ENCODE measurements around the gene TTC21B.
"Not testable (repeated sequence)": the region's sequence is repeated elsewhere in the genome, so short reads cannot be mapped to it uniquely, and the experiment has no call there.

Gene TTC21B

GRCh38 chr2:165953655-165954606 is at the start of gene TTC21B:
TSS of gene TTC21B (minus strand) at chr2:165953776. CDS start at chr2:165953705, 71 bp downstream.
- peak; percentile 93 for DNase-seq

- no peak for DNase-seq
Measured at GRCh38 chr2:166000401-166000800, 46.8 kb upstream of the TTC21B start.

- no peak for DNase-seq
Measured at GRCh38 chr2:165990846-165991245, 37.3 kb upstream of the TTC21B start.

GRCh38 chr2:165989851-165990250 is 36.3 kb upstream of the TTC21B start:
- DNase-seq = no peak

- no peak for DNase-seq
Measured at GRCh38 chr2:165985120-165985519, 31.5 kb upstream of the TTC21B start.

- not testable (repeated sequence) for DNase-seq
Measured at GRCh38 chr2:165972161-165972560, 18.6 kb upstream of the TTC21B start.

GRCh38 chr2:165970663-165971062 is 17.1 kb upstream of the TTC21B start:
- no peak for DNase-seq

GRCh38 chr2:165969227-165969626 is 15.7 kb upstream of the TTC21B start:
- no peak for DNase-seq

- no peak for DNase-seq
Measured at GRCh38 chr2:165967746-165968145, 14.2 kb upstream of the TTC21B start.

- DNase-seq = no peak
Measured at GRCh38 chr2:165961818-165962217, 8.2 kb upstream of the TTC21B start.

GRCh38 chr2:165959371-165959770 is 5.8 kb upstream of the TTC21B start:
- DNase-seq = no peak

- DNase-seq = no peak
Measured at GRCh38 chr2:165958313-165958960, 4.9 kb upstream of the TTC21B start.

- DNase-seq = no peak
Measured at GRCh38 chr2:165957030-165957675, 3.6 kb upstream of the TTC21B start.

- peak; percentile 45 for DNase-seq
Measured at GRCh38 chr2:165953306-165953654, 296 bp downstream of the TTC21B start.

- no peak for DNase-seq
Measured at GRCh38 chr2:165952741-165953211, 800 bp downstream of the TTC21B start.

- DNase-seq = no peak
Measured at GRCh38 chr2:165952085-165952484, 1.5 kb downstream of the TTC21B start.

GRCh38 chr2:165950438-165950837 is 3.1 kb downstream of the TTC21B start:
- DNase-seq = no peak

GRCh38 chr2:165941827-165942226 is 11.7 kb downstream of the TTC21B start:
- no peak for DNase-seq

GRCh38 chr2:165938237-165938636 is 15.3 kb downstream of the TTC21B start:
- no peak for DNase-seq

GRCh38 chr2:165933211-165933910 is 20.2 kb downstream of the TTC21B start:
- DNase-seq = no peak

- DNase-seq = no peak
Measured at GRCh38 chr2:165927774-165928173, 25.8 kb downstream of the TTC21B start.

- DNase-seq = no peak
Measured at GRCh38 chr2:165927353-165927752, 26.2 kb downstream of the TTC21B start.

- DNase-seq = no peak
Measured at GRCh38 chr2:165924946-165925345, 28.6 kb downstream of the TTC21B start.

Measured in NCI-H2029 treated with DMSO at 0.1 percent for 48 hours (cell line).